ENCODE measurements around the gene PDZRN3.

GRCh38 chr3:73601481-73601880 lies 23.3 kb downstream of the PDZRN3 start:
- no peak for TF ChIP-seq CTCF (conservative IDR thresholded peaks at IDR 0.05 in 1 of 2, IDR thresholded peaks at IDR 0.05 in 1 of 2; ENCODE audit: extremely low read depth in 1 of 2, insufficient read depth in 1 of 2, low read depth in 1 of 2, low read length in 2 of 2)
- TF ChIP-seq EZH2 (IDR thresholded peaks at IDR 0.05; ENCODE audit: borderline replicate concordance, low read length), result no peak

All from mammary epithelial cell (primary cell).